Mononuclear cell (primary cell): Measurements from ENCODE around the gene DIAPH1. TPM values are rescaled to one million over a fixed set of nuclear protein-coding genes. Genes with fewer than 3 reads are reported as not detected.

ENCODE experiments used
- H3K27me3 ChIP-seq: 2 replicates; pipeline ENCODE4 v1.6.0; 2011; ENCODE audit warnings: low read length, control low read depth; ENCODE audit not compliant: insufficient read depth
- H3K4me1 ChIP-seq: 2 replicates; pipeline ENCODE4 v1.5.1; 2011; ENCODE audit warnings: mild to moderate bottlenecking, low read length, control low read depth; ENCODE audit not compliant: insufficient read depth
- H3K4me3 ChIP-seq: 2 replicates; pipeline ENCODE4 v1.5.1; 2011; ENCODE audit warnings: mild to moderate bottlenecking, low read length, moderate library complexity
- H3K9me3 ChIP-seq: 2 replicates; pipeline ENCODE4 v1.5.1; 2011; ENCODE audit warnings: low read depth, mild to moderate bottlenecking, control low read depth, low read length
- total RNA-seq: library from RNA; depleted of rRNA; stranded (reverse); fragments of >200 nt; gene quantifications from one replicate; pipeline ENCODE4 v1.2.3, GENCODE V29; 2012

The DIAPH1 gene
- total RNA-seq, 1 donor, result 81.9 TPM

- H3K4me3 ChIP-seq, result no peak overlapping the region
- no peaks in the 10 kb centered on the region for H3K9me3 ChIP-seq
- H3K27me3 ChIP-seq, result peaks cover 3% of the 10 kb centered on the region
- H3K4me1 ChIP-seq, result no peaks in the 10 kb centered on the region
Measured at GRCh38 chr5:141465351-141465750, 153.4 kb downstream of the DIAPH1 start.

Other genes starting within 250 kb of the DIAPH1 start
- gene PCDHGB3, start 248.8 kb downstream of the DIAPH1 start, total RNA-seq, result 0.63 TPM
- 0.10 TPM for gene PCDHGA6, start 245.1 kb downstream of the DIAPH1 start, total RNA-seq
- 0.42 TPM for gene PCDHGA7, start 236.3 kb downstream of the DIAPH1 start, total RNA-seq
- 0.31 TPM for gene PCDHGB4, start 231.3 kb downstream of the DIAPH1 start, total RNA-seq
- gene PCDHGA8, start 226.4 kb downstream of the DIAPH1 start, total RNA-seq, result 0.10 TPM
- 0.84 TPM for gene PCDHGB5, start 221.1 kb downstream of the DIAPH1 start, total RNA-seq
- 0.42 TPM for gene PCDHGA9, start 216.2 kb downstream of the DIAPH1 start, total RNA-seq
- gene PCDHGB6, start 211.0 kb downstream of the DIAPH1 start, total RNA-seq, result 0.63 TPM
- gene PCDHGA10, start 206.0 kb downstream of the DIAPH1 start, total RNA-seq, result 0.52 TPM
- gene PCDHGB7, start 201.3 kb downstream of the DIAPH1 start, total RNA-seq, result 0.31 TPM
- 0.21 TPM for gene PCDHGA11, start 197.9 kb downstream of the DIAPH1 start, total RNA-seq
- gene PCDHGA12, start 188.5 kb downstream of the DIAPH1 start, total RNA-seq, result 0.10 TPM
- gene PCDHGC3, start 143.0 kb downstream of the DIAPH1 start, total RNA-seq, result 0.42 TPM
- gene PCDHGC4, start 134.0 kb downstream of the DIAPH1 start, total RNA-seq, result 0.10 TPM
- not detected for gene PCDHGC5, start 129.9 kb downstream of the DIAPH1 start, total RNA-seq
- gene HDAC3, start 17.8 kb upstream of the DIAPH1 start, total RNA-seq, result 30.5 TPM
- gene RELL2, start 18.0 kb upstream of the DIAPH1 start, total RNA-seq, result 6.6 TPM
- gene FCHSD1, start 32.4 kb upstream of the DIAPH1 start, total RNA-seq, result 41.1 TPM
- gene ARAP3, start 63.2 kb upstream of the DIAPH1 start, total RNA-seq, result 1.4 TPM